GM20000 (cell line): ENCODE data around the gene ANO1.

Experiments
- DNase-seq: peaks from one replicate; pipeline ENCODE4 v3.0.0; 2012; ENCODE audit warnings: low spot score
- CTCF ChIP-seq: IDR thresholded peaks from 2 replicates; pipeline ENCODE4 v1.5.1; 2012; ENCODE audit warnings: mild to moderate bottlenecking, control low read depth; ENCODE audit errors: extremely low read depth, missing control alignments

The ANO1 gene

GRCh38 chr11:70110538-70111055 lies 32.5 kb downstream of the ANO1 start:
- DNase-seq, result no peak

GRCh38 chr11:70111269-70112016 lies 33.3 kb downstream of the ANO1 start:
- no peak for DNase-seq
- no peak for TF ChIP-seq CTCF

More at GRCh38 chr11:70110538-70111055, 32.5 kb downstream of the ANO1 start:
- no peak for TF ChIP-seq CTCF

DNA sequence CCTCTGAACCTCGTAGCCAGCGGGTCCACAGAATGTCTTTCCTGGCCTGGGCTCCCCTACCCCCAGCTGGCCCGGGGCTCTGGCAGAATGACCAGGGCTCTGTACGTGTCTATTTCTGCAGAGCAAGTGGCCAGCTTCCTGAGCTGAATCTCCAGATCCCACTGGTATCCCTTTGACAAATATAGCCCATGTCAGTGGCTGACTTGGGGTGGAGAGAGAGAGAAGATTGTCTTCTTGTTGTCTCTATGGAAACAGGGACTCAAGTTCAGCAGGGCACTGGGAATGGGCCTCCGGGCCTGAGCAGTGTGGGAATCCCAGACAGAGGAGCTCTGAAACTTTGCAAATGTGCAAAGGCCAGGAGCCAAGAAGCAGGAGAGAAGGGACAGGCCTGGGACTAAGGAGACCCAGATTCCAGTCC lies 33.9 kb downstream of the ANO1 start:
- no peak for TF ChIP-seq CTCF
- no peak for DNase-seq

DNA sequence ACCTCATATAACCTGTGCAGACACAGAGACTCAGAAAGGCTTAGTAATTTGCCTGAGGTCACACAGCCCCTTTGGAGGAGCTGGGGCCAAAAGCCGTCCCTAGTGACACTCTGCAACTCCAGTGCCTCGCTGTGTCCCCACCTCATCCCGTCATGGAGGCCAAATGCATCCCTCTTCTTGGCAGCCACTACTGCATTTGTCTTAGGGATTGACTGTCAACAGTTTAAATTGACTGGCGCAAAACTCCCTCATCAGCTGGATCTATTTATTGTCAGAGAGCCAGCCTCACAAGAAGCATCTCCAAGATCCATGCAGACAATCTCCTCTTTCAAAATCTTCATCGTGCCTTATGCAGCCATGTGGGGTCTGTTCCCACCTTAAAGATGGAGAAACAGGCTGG lies 35.7 kb downstream of the ANO1 start:
- TF ChIP-seq CTCF, result no peak

GRCh38 chr11:70115778-70116177 lies 37.7 kb downstream of the ANO1 start:
- DNase-seq, result no peak

More for the DNA sequence above, 35.7 kb downstream of the ANO1 start:
- no peak for DNase-seq

DNA sequence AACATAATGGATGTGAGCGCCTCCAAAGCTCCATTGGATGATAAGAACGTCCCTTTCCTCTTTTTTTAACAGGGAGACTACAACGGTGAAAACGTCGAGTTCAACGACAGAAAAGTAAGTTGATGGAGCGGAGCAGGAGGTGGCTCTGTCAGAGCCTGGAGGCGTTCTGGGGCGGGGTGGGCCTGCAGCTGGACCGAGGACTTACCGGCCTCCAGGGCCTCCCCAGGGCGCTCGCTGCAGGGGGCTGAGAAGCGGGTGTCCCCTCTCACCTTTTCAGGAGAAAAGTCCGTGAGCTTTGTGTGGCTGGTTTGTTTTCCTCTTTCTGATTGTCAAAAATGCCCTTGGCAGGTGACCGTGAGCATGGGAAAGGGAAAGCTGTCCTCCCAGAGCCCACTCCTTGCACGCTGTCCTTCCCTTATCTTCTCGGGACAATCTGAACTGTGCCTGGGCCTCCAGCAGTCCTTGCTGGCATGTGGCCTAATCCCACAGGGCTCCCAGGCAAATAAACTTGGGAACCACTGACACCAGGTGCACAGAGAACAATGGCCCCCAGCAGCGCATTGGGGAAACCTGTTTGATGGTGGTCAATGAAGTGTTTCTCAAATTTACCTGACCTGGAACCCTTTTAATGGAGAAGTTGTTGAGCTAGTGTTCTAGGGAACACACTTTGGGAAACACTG lies 38.4 kb downstream of the ANO1 start:
- TF ChIP-seq CTCF, result no peak
- DNase-seq, result no peak

More at GRCh38 chr11:70115778-70116177, 37.7 kb downstream of the ANO1 start:
- TF ChIP-seq CTCF, result no peak

DNA sequence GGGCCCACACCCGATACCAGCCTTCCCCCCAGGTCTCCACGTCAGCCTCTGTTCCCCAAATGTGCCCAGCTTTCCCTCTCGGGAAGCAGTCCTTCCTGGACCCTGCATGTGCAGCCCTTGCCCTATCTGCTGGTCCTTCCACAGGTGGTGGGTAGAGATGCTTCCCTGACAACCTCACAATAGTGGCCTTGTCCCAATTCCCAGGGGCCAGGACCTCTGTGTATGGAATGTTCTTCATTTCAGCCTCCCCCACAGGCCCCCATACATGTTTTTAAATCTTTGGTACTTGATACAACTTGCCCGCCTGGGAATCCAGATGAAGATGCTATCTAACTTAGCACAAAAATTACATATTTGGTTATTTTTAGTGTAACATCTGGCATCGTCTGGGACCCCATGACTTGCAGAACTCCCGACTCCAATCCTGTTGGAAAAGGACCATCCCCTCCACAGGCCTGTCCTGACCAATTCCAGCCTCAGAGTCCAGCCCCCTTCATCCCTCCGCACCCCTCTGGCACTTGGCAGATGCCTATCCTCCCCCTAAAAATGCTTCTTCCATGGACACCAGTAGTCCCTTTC lies 39.5 kb downstream of the ANO1 start:
- TF ChIP-seq CTCF, result no peak

More for the DNA sequence above, 39.5 kb downstream of the ANO1 start:
- no peak for DNase-seq
